K562 (cell line): ENCODE results near the gene PLIN5. TPM values are rescaled to one million over a fixed set of nuclear protein-coding genes. Genes with fewer than 3 reads are reported as not detected.

Experiments
- BCL6 ChIP-seq: fragments of 250-450 bp; sonication (Bioruptor Pico); IDR thresholded peaks from 2 replicates; pipeline ENCODE4 v1.4.0; 2020
- CBFA2T3 ChIP-seq: fragments of 450-650 bp; IDR thresholded peaks from 2 replicates; pipeline ENCODE4 v1.6.1; 2017
- GATA2 ChIP-seq: sonication (generic); formaldehyde crosslinking; IDR thresholded peaks from 2 replicates; pipeline ENCODE4 v1.4.0; 2020; ENCODE audit warnings: mild to moderate bottlenecking, missing genetic modification reagents
- GATAD2A ChIP-seq: fragments of 450-650 bp; IDR thresholded peaks from 2 replicates; pipeline ENCODE4 v1.6.1; 2017
- HMGXB4 ChIP-seq: sonication (generic); formaldehyde crosslinking; IDR thresholded peaks from 2 replicates; pipeline ENCODE4 v1.8.1; 2023; ENCODE audit warnings: mild to moderate bottlenecking, missing genetic modification reagents
- JUND ChIP-seq, 2 experiments: IDR thresholded peaks; 2 replicates in 1 of 2; 3 replicates in 1 of 2; pipeline ENCODE4 v1.6.1; 2011; ENCODE audit warnings: borderline replicate concordance in 2 of 2, low read depth in 2 of 2, low read length in 2 of 2, improper control_type of control experiment in 1 of 2, missing biosample characterization in 1 of 2, missing genetic modification characterization in 1 of 2, missing genetic modification reagents in 1 of 2
- KDM4B ChIP-seq, 2 experiments: fragments of 450-650 bp in 1 of 2; sonication (generic) in 1 of 2; IDR thresholded peaks; 2 replicates each; pipeline ENCODE4 v1.6.1; 2016 to 2017; ENCODE audit warnings: borderline replicate concordance in 2 of 2, antibody characterized with exemption in 1 of 2, low read depth in 1 of 2, mild to moderate bottlenecking in 1 of 2
- KDM5B ChIP-seq: fragments of 200-600 bp; sonication (generic); IDR thresholded peaks from 2 replicates; pipeline ENCODE4 v1.6.1; 2012; ENCODE audit warnings: low read depth, mild to moderate bottlenecking, moderate library complexity, low read length, control low read depth, inconsistent platforms; ENCODE audit not compliant: insufficient replicate concordance
- LARP7 ChIP-seq: fragments of 450-650 bp; IDR thresholded peaks from 2 replicates; pipeline ENCODE4 v1.6.1; 2016
- MYNN ChIP-seq, 2 experiments: sonication (generic); formaldehyde crosslinking in 1 of 2; IDR thresholded peaks; 2 replicates each; pipeline versions ENCODE4 v1.5.0 to v1.6.1; 2016 to 2020; ENCODE audit warnings: antibody characterized with exemption in 1 of 2, missing genetic modification reagents in 1 of 2
- PHTF2 ChIP-seq: fragments of 250-450 bp; sonication (Bioruptor Pico); IDR thresholded peaks from 2 replicates; pipeline ENCODE4 v1.5.0; 2021; ENCODE audit warnings: mild to moderate bottlenecking
- PRMT5 ChIP-seq: sonication (generic); formaldehyde crosslinking; IDR thresholded peaks from 2 replicates; pipeline ENCODE4 v1.5.0; 2020; ENCODE audit warnings: missing genetic modification reagents
- SFPQ ChIP-seq: fragments of 200-400 bp; formaldehyde crosslinking; IDR thresholded peaks from 2 replicates; pipeline ENCODE4 v1.6.1; 2017; ENCODE audit warnings: mild to moderate bottlenecking, low read depth, low read length, moderate library complexity
- SMAD2 ChIP-seq: fragments of 150-350 bp; IDR thresholded peaks from 2 replicates; pipeline ENCODE4 v1.6.1; 2014; ENCODE audit warnings: low read depth, mild to moderate bottlenecking, low read length
- SMAD3 ChIP-seq: fragments of 450-650 bp; formaldehyde crosslinking; conservative IDR thresholded peaks from 2 replicates; pipeline ENCODE4 v1.4.0; 2020; ENCODE audit warnings: mild to moderate bottlenecking
- SNIP1 ChIP-seq: fragments of 450-650 bp; IDR thresholded peaks from 2 replicates; pipeline ENCODE4 v1.7.1; 2017; ENCODE audit warnings: low read depth, mild to moderate bottlenecking
- STAT5A ChIP-seq: IDR thresholded peaks from 2 replicates; pipeline ENCODE4 v1.6.1; 2012; ENCODE audit warnings: low read length, inconsistent platforms, borderline replicate concordance
- TCF7 ChIP-seq: sonication (generic); IDR thresholded peaks from 2 replicates; pipeline ENCODE4 v1.6.1; 2016; ENCODE audit warnings: antibody characterized with exemption, borderline replicate concordance
- TFAM ChIP-seq: fragments of 250-450 bp; sonication (Bioruptor Pico); conservative IDR thresholded peaks from 2 replicates; pipeline ENCODE4 v1.5.0; 2021; ENCODE audit warnings: mild to moderate bottlenecking, moderate library complexity
- TGIF2 ChIP-seq: sonication (generic); formaldehyde crosslinking; IDR thresholded peaks from 2 replicates; pipeline ENCODE4 v1.8.1; 2022; ENCODE audit warnings: mild to moderate bottlenecking, missing genetic modification reagents, moderate library complexity
- THRB ChIP-seq: fragments of 450-650 bp; formaldehyde crosslinking; conservative IDR thresholded peaks from 2 replicates; pipeline ENCODE4 v1.4.0; 2022; ENCODE audit warnings: mild to moderate bottlenecking, missing genetic modification characterization
- XRCC5 ChIP-seq: fragments of 200-400 bp; formaldehyde crosslinking; IDR thresholded peaks from 2 replicates; pipeline ENCODE4 v1.6.1; 2017; ENCODE audit warnings: low read depth, mild to moderate bottlenecking, low read length
- ZNF134 ChIP-seq: fragments of 250-450 bp; sonication (Bioruptor Pico); conservative IDR thresholded peaks from 2 replicates; pipeline ENCODE4 v1.4.0; 2020
- ZNF668 ChIP-seq: fragments of 250-450 bp; sonication (Bioruptor Pico); IDR thresholded peaks from 2 replicates; pipeline ENCODE4 v1.8.0; 2022; ENCODE audit warnings: mild to moderate bottlenecking, inconsistent platforms
- polyA plus RNA-seq, 8 experiments: library from polyadenylated mRNA; depleted of rRNA in 4 of 8; stranded (reverse) in 5 of 8; unstranded in 3 of 8; fragments of >200 nt; fragmentation: Nextera tagmentation in 2 of 8; fragmentation: Illumina TruSeq in 1 of 8; extraction: Ambion mirVana in 2 of 8; extraction: Trizol in 1 of 8; gene quantifications; 2 replicates each; pipeline versions ENCODE4 v1.2.1 to v1.2.3, GENCODE V29; 2011 to 2014; ENCODE audit warnings: inconsistent platforms in 1 of 8, missing spikeins in 1 of 8
- total RNA-seq, 7 experiments: library from RNA; depleted of rRNA in 6 of 7; stranded (reverse); fragments of >200 nt in 6 of 7; fragmentation: Illumina TruSeq in 2 of 7; extraction: Trizol in 2 of 7; gene quantifications; 2 replicates each; pipeline versions ENCODE4 v1.2.1 to v1.2.3, GENCODE V29; 2011 to 2021; ENCODE audit warnings: low replicate concordance in 1 of 7

Gene PLIN5
- total and polyA plus RNA-seq, 9 of the 15 experiments (the other 6 are each of a cell fraction or from before 2014, with no cell fraction given), result 0.04 to 1.3 (median 0.50) TPM

GRCh38 chr19:4492337-4493103 is 42.5 kb downstream of the PLIN5 start (continued):
- TF ChIP-seq SFPQ (no peak), THRB (CRISPR knock-in tag) (no peak), BCL6 (CRISPR knock-in tag) (no peak), GATAD2A (no peak), LARP7 (no peak), SMAD2 (no peak), PHTF2 (CRISPR knock-in tag) (no peak), KDM4B (IDR thresholded peaks at IDR 0.05; ENCODE audit: borderline replicate concordance in 2 of 2, low read depth in 1 of 2) (no peak), HMGXB4 (CRISPR knock-in tag) (no peak), ZNF668 (CRISPR knock-in tag) (no peak), PRMT5 (CRISPR knock-in tag) (no peak), MYNN (IDR thresholded peaks at IDR 0.05) (no peak), MYNN (CRISPR knock-in tag; IDR thresholded peaks at IDR 0.05) (no peak), TGIF2 (CRISPR knock-in tag) (no peak), GATA2 (CRISPR knock-in tag) (no peak), JUND (IDR thresholded peaks at IDR 0.05; ENCODE audit: borderline replicate concordance, low read depth, low read length) (no peak), JUND (tag; IDR thresholded peaks at IDR 0.05; ENCODE audit: borderline replicate concordance, low read depth, low read length) (no peak), TCF7 (no peak), TFAM (CRISPR knock-in tag) (no peak), SMAD3 (CRISPR knock-in tag) (no peak), CBFA2T3 (peak; percentile 12; the same call in 1 of the 2 replicates), KDM5B (no peak), ZNF134 (CRISPR knock-in tag) (no peak), SNIP1 (no peak), STAT5A (0 out of 2 replicates have a peak, but pooled peaks have one; percentile 34), XRCC5 (no peak)
